Amniotic stem cell (primary cell): ENCODE results near the gene MANBA.

Experiments
- DNase-seq: peaks from one replicate; lab custom pipeline; 2025; lab: John Stamatoyannopoulos, UW

MANBA gene

DNA sequence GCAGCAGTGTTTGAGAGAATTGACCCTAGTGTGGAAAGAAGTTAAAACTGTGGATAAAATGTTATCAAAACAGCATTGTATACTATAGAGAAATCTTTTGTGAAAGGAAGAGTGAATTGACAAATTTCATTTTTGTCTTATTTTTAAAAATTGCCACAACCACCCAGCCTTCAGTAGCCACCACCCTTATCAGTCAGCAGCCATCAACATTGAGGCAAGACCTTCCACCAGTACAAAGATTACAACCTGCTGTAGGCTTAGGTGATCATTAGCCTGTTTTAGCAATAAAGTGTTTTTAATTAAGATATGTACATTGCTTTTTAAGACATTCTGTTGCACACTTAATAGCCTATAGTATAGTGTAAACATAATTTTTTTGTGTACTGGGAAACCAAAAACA lies 168.5 kb downstream of the MANBA start:
- DNase-seq: no peak

DNA sequence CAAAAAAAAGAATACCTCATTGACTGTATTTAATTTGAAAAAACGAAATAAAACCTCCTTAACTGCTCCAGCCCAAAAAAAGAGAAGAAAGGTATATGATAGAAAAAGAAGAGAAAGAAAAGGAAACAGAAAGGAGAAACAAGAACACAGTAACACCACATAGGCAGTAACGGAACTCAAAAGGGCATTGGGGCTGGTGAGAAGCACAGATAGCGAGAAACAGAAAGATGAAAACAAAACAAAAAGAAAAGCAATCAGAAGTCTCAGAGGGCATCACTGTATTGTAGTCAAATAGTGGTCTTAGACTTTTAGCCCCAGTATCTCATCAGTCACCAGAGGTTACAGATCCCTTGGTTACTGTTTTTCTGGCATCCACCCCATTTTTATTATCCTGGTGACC lies 171.0 kb downstream of the MANBA start:
- no peak for DNase-seq

DNA sequence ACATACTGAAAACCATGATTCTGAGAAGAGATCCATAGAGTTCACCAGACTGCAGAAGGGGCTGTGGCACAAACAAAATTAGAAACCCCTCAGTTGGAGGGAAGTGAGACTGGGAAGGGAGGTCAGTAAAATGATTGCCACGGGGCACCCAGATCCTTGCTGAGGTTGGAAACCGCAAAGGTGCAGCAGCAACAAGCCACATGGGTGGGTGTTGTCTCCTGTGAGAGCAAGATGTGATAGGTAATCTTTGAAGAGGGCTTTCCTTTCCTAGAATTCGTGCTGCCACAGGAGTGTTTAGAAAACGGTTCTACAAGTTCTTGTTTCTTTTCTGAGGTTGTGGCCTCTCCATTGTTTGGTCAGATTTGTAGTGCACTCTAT lies 174.1 kb downstream of the MANBA start:
- DNase-seq: no peak

DNA sequence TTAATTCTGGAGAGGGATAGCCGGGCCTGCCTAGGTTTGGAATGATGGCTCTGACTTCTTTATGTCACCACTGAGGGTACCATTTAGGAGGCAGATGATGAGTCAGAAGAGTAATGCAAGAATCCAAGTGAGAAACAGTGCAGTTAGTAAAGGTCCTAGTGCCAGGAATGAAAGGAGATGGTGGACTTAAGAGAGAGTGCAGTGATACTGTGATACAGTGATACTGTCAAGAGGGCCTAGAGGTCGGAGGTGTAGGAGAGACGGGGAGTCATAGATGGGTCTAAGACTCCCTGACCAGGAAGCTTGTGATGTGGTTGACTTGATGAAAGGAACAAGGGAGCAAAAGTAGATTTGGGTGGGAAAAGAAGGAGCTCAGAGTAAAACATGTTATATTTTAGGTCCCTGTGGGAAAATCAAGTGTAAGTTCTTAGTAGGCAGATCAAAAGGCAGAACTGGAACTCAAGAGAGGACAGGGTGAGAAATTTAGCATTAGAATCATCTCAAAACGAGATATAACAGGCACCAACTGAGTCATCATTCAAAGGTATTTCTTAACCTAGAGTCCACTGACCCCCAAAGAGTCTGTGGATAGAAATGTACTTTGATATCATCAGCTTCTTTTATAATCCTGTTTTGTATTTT lies 174.6 kb downstream of the MANBA start:
- DNase-seq: no peak

DNA sequence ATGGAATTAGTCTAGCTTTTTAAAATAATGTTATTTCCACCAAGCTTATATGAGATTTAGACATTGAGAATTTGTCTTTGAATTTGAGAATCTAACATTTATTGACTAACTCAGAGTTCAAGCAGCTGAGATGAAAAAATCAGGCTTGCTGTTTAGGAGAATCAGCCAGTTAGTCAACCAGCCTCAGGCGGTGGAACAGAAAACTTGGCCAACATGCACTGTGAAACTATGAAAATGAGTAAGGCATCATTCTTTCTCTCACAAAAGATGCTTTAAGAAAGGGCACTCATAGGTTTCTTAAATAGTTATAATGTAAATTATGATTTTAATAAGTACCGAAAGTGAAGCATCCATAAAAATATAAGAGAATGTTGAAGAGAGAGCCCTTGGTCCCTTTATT lies 175.4 kb downstream of the MANBA start:
- no peak for DNase-seq

DNA sequence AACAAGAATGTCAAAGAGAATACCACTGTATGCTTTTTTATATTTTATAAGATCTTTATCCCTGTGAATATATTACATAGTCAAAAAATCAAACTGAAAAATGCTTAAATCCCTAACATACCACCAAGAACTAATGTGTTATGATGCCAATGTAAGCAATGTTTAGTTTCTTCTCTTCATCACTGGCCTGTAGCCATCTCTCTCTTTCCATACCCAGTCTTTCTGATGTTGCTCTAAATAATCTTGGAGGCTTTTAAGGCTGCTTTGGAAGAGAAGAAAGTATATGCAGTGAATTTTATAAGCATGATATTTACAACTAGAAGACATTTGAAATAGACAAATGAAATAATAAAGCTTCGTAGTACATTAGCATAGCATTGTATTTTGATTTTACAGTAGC lies 176.7 kb downstream of the MANBA start:
- DNase-seq: no peak
